ENCODE results near the gene STXBP2.

The STXBP2 gene

DNA sequence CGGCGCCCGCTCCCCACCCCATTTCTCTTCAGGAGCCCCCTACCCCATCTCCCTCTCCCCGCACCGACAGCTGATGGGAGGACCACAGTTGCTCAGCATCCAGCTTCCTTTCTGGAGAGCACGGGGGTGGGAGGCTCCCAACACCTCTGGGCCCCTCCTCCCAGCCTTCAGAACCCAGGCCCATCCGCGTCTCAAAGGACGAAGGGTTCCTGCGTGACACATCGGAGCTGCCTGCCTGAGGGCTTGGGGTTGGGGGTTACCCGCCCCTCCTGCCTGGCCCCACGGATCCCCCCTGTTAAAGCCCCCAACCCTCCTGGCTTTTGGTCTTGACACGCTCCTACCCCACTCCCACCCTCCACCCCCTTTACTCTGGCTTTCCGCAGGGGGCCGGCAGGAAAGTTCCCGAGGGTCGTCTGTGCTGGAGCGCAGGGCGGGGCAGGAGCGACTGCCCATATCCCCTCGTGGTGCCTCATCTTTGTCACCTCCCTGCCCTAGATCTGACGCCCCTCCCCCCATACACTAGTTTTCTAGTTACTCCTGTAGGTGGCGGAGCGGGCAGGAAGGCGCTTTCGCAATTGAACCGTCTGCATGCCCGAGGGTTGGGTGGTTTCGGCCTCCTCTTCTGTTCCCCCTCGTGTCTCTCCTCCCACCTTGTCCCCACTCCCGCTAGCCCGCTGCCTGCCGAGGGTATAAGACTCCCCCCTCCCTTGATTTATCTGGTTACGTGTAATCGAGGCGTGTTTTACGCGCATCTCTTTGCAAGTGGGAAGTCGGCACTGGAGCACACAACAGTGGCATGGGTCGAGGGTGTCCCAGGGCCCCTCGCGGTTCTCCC, 44.6 kb downstream of the STXBP2 start:
- DNase-seq = peak; percentile 71

DNA sequence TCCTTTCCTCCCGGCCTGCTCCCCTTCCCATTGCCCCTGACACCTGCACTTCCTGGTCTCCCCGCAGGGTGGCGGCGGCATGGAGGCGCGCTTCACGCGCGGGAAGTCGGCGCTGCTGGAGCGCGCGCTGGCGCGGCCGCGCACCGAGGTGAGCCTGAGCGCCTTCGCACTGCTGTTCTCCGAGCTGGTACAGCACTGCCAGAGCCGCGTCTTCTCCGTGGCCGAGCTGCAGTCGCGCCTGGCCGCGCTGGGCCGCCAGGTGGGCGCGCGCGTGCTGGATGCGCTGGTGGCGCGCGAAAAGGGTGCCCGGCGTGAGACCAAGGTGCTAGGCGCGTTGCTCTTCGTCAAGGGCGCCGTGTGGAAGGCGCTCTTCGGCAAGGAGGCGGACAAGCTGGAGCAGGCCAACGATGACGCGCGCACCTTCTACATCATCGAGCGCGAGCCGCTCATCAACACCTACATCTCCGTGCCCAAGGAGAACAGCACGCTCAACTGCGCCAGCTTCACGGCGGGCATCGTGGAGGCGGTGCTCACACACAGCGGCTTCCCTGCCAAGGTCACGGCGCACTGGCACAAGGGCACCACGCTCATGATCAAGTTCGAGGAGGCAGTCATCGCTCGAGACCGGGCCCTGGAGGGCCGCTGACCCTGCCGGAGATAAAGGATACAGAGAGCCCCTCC, 45.4 kb downstream of the STXBP2 start:
- no peak for DNase-seq

DNA sequence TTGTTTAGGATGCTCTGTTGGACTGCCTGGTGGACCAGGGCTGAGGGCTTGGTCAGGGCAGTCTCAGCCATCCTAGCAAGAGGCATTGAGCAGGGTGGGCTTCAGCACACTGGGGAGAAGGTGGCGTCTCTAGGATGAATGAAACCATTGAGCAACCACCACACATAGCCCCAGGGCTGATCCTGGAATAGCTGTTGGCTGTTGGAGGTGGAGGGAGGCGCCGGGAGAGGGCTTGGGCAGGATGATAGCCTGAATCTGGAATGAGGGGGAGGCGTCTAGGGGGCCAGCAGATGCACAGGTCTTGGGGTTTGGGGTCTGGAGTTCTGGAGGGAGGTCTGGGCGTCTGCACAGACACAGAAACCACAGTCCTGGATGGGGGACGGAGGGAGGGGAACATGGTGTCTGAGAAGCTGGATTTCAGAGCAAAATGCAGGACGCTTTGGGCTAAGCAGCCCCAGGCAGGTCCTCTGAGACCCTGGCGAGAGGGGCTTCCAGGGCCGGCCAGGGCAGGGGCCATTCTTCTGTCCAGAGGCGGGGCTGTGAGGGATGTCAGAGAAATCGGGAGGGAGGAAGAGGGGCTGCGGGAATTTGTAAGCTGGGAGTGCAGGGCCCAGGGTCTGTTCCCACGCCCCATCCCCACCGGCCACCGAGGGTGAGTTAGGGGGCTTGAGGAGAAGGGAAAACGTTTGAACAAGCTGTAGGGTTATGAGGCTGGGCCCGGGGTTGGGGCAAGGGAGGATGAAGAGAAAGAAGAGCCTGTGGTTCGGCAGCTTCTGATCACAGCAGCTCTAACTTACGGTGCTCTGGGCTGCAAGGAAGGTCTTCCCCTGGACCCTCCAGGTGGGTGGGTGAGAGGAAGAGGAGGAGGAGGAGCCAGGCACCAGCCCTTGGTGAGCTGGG, 48.9 kb downstream of the STXBP2 start:
- no peak for DNase-seq

DNA sequence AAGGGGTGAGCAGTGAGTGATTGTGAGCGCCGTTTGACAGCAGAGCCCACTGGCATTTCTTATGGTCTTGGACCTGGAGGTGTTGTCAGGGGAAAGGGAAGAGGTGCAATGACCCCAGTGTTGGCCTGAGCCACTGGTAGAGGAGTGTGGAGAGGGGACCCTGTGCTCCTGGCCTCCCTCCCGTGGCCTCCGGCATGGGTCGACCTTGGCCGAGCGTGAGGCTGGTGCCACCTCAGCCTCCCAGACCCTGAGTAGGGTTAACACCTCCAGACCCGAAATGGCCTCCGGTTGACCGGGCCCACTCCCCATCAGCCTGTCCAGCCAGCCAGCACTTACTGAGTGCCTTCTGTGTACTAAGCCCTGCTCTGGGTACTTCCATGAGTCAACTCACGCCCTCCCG, 50.3 kb downstream of the STXBP2 start:
- DNase-seq = no peak

DNA sequence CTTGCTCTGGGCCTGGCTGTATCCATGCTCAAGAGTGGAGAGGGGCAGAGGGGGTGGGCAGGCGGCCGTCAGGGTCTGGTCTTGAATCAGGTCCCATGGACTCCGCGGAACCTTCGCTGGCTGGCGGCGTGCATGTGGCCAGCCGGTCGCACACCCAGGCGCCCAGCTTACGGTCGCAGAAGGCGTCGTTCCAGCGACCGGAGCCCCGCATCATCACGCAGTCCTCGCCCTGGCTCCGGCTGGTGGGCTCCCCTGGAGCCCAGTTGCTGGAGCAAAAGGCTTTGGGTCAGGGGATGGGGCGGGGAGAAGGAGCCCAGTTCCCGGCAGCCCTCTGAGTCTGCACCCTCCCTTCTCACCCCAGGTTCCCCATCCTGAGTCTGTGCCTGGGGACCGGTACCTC, 52.3 kb downstream of the STXBP2 start:
- no peak for DNase-seq

DNA sequence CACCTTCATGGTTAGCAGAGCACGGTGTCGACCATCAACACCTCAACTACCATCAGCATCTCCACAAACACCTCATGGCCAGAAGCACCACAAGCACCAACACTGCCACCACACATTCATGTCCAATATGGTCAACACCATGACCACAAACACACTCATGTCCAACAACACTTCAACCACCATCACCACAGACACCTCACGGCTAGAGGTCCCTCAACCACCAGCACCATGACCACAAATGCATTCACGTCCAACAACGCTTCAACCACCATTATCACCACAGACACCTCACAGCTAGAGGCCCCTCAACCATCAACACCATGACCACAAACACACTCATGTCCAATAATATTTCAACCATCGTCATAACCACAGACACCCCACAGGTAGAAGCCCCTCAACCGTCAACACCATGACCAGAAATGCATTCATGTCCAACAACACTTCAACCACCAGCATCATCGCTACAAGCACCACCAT, 53.9 kb downstream of the STXBP2 start:
- DNase-seq = no peak

GRCh38 chr19:7691497-7691896, 54.6 kb downstream of the STXBP2 start:
- no peak for DNase-seq

DNA sequence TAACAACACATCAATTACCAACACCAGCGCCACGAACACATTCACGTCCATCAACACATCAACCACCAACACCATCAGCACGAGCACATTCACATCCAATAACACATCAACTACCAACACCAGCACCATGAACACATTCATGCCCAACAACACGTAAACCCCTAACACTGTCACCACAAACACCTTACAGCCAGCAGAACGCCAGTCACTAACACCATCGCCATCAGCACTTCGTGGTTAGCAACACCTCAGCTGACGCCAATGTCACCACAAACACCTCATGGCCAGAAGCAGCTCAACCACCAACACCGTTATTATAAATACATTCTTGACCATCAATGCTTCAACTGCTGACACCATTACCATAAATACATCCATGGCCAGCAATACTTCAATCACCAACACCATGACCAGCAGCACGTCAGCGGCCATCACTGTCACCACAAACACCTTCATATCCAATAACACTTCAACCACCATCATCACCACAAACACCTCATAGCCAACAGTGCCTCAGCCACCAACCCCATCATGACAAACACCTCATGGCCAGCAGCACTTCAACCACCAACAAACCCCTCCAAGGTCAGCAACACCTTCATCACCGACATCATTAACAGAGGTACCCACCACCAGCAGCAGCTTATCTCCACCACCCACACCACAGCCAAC, 55.6 kb downstream of the STXBP2 start:
- DNase-seq = no peak

DNA sequence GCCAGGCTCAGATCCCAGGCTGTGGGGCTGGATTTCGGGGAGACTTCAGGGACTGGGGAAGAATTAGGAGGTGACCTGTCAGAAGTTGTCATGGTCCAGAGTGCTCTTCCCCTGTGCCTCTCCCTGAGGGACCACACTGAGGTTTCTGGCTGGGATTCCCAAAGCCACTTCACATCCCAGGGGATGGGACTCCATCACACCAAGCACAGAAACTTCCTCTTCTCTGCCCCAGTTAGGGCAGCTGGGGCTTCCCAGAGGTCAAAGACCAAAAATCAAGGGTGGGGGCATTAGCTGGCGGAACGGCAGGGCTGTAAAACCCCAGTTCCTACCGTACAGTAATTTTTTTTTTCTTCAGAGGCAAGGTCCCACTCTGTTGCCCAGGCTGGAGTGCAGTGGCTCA, 57.6 kb downstream of the STXBP2 start:
- DNase-seq = no peak

Measured in effector CD8-positive, alpha-beta T cell (primary cell).